HG03175 (cell line): ENCODE data around the gene NRG2.

Source experiments
- ATAC-seq: cut with Tn5 transposase; IDR thresholded peaks from one replicate; pipeline ENCODE4 v1.9.1; 2021; ENCODE audit warnings: mild to moderate bottlenecking, moderate library complexity; ENCODE audit not compliant: unreplicated experiment

The NRG2 gene

GRCh38 chr5:139862803-139863202, 180.3 kb downstream of the NRG2 start:
- ATAC-seq: no peak

GRCh38 chr5:139862313-139862712, 180.8 kb downstream of the NRG2 start:
- peak; percentile 71 for ATAC-seq

- no peak for ATAC-seq
Measured at GRCh38 chr5:139861889-139862207, 181.3 kb downstream of the NRG2 start.

GRCh38 chr5:139861021-139861888, 181.8 kb downstream of the NRG2 start:
- no peak for ATAC-seq

GRCh38 chr5:139859013-139859412, 184.1 kb downstream of the NRG2 start:
- no peak for ATAC-seq

- no peak for ATAC-seq
Measured at GRCh38 chr5:139856714-139857113, 186.4 kb downstream of the NRG2 start.

- ATAC-seq: no peak
Measured at GRCh38 chr5:139855946-139856540, 187.1 kb downstream of the NRG2 start.

GRCh38 chr5:139855451-139855850, 187.6 kb downstream of the NRG2 start:
- ATAC-seq: no peak

- no peak for ATAC-seq
Measured at GRCh38 chr5:139854953-139855352, 188.1 kb downstream of the NRG2 start.

- ATAC-seq: no peak
Measured at GRCh38 chr5:139854029-139854605, 189.0 kb downstream of the NRG2 start.

GRCh38 chr5:139852696-139853095, 190.4 kb downstream of the NRG2 start:
- ATAC-seq: no peak

- ATAC-seq: no peak
Measured at GRCh38 chr5:139851558-139851957, 191.5 kb downstream of the NRG2 start.

- ATAC-seq: no peak
Measured at GRCh38 chr5:139850423-139851016, 192.6 kb downstream of the NRG2 start.

GRCh38 chr5:139849942-139850341, 193.2 kb downstream of the NRG2 start:
- no peak for ATAC-seq

- ATAC-seq: no peak
Measured at GRCh38 chr5:139849501-139849900, 193.6 kb downstream of the NRG2 start.

- peak; percentile 9 for ATAC-seq
Measured at GRCh38 chr5:139848508-139849100, 194.5 kb downstream of the NRG2 start.

- ATAC-seq: peak; percentile 64
Measured at GRCh38 chr5:139847790-139848507, 195.2 kb downstream of the NRG2 start.

GRCh38 chr5:139847091-139847490, 196.0 kb downstream of the NRG2 start:
- ATAC-seq: no peak

- no peak for ATAC-seq
Measured at GRCh38 chr5:139845846-139846681, 197.0 kb downstream of the NRG2 start.
